ENCODE data around the gene ARHGEF2. TPM values are rescaled to one million over a fixed set of nuclear protein-coding genes. Genes with fewer than 3 reads are reported as not detected.

The ARHGEF2 gene
- total and polyA plus RNA-seq, 7 donors = 7.4 to 54.0 (median 39.1) TPM

DNA sequence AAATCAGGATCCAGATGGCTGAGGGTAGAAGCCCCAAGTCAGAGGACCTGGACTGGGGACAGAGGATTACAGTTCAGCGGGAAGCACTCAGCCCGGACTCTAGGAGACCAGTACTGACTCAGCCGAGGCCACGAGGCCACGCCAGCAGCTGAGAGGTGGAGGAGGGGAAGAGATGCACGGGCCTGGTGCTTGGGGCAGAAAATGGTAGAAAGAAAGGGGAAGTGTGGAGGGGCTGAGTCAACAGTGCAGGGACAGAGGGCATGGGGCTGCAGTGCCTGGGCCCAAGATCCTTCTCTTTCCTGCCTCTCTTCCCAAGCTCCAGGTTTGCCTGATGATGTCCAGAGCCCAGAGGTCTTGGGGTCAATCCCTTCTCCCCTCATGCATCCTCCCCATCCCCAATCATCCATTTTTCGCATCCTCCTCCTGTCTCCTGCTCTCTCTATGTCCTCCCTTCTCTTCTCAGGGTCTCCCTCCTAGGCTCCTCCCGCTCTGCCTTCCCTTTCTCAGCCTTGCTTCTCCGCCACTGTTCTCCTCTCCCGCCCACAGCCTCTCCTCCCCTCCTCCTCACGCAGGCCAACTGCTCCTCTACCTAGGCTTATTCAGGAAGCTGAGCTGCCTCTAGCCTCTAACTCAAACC lies 7.7 kb downstream of the ARHGEF2 start:
- H3K36me3 ChIP-seq (ENCODE audit: insufficient read depth in 1 of 2, low read depth in 1 of 2) = peaks cover 0 to 23% of the 10 kb centered on the region in 2 donors

GRCh38 chr1:155969377-155969791 lies 9.0 kb downstream of the ARHGEF2 start:
- TF ChIP-seq CTCF (IDR thresholded peaks at IDR 0.05) = no peak
- Histone ChIP-seq H3K27me3 (ENCODE audit: insufficient read depth in 3 of 3, low read length in 2 of 3) (no peaks in the 10 kb centered on the region), H3K36me3 (ENCODE audit: insufficient read depth in 1 of 2, low read depth in 1 of 2) (peaks cover 1 to 36% of the 10 kb centered on the region in 2 donors), H3K9me3 (no peaks in the 10 kb centered on the region), H3K4me1 (peaks cover 83% of the 10 kb centered on the region), H3K4me3 (peak overlapping the region; percentile 35), H3K27ac (peak overlapping the region; percentile 89)
- intact Hi-C loops (cut with DNase I) = no loop called here
- DNase-seq (peak; percentile 55 to 80), ATAC-seq (peak; percentile 73 to 84 (median 78))
- 16 to 30% (median 29%) methylated on average over 8 to 9 of the region's 9 CpGs for WGBS, 3 donors

More for the DNA sequence above, 7.7 kb downstream of the ARHGEF2 start:
- no peaks in the 10 kb centered on the region for H3K27me3 ChIP-seq (ENCODE audit: insufficient read depth in 3 of 3, low read length in 2 of 3)
- intact Hi-C loops (cut with DNase I) = no loop called here
- peak overlapping the region; percentile 89 for H3K27ac ChIP-seq
- 43 to 51% (median 46%) methylated on average over 11 of the region's 11 CpGs for WGBS, 3 donors
- DNase-seq = peak; percentile 75 to 83
- H3K4me1 ChIP-seq = peaks cover 94% of the 10 kb centered on the region
- TF ChIP-seq CTCF (IDR thresholded peaks at IDR 0.05) = no peak
- peak; percentile 25 to 56 (median 42) for ATAC-seq
- H3K9me3 ChIP-seq = no peaks in the 10 kb centered on the region
- H3K4me3 ChIP-seq = no peak overlapping the region

DNA sequence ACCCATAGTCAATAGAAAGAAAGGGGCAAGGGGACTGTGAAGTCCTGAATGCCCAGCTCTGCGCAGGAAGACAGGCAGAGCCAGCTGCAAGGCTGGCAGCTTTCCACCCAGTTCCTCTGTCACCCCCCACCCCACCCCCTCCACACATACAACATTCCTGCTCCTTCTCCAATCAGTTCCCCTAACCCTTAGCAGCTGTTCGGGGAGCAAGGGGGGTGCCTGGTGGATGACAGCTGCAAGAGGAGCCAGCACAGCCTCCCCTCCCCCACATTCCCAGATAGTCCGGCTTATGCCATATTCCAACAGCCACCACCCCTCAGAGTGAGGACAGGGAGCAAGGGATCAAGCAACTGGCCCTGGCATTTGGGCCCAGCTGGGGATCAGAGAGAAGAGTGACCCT lies 9.7 kb downstream of the ARHGEF2 start:
- Histone ChIP-seq H3K4me1 (peaks cover 75% of the 10 kb centered on the region), H3K27ac (peak overlapping the region; percentile 89), H3K9me3 (no peaks in the 10 kb centered on the region), H3K36me3 (ENCODE audit: insufficient read depth in 1 of 2, low read depth in 1 of 2) (peaks cover 4 to 41% of the 10 kb centered on the region in 2 donors), H3K27me3 (ENCODE audit: insufficient read depth in 3 of 3, low read length in 2 of 3) (no peaks in the 10 kb centered on the region), H3K4me3 (peak overlapping the region; percentile 55)
- TF ChIP-seq CTCF (IDR thresholded peaks at IDR 0.05) = no peak
- 4 to 12% (median 5%) methylated on average over 3 of the region's 3 CpGs for WGBS, 3 donors
- intact Hi-C loops (cut with DNase I) = no loop called here
- ATAC-seq (peak; percentile 76 to 86 (median 81)), DNase-seq (peak; percentile 78 to 86)

- peak in 1 of 4 donors; percentile 1 for ATAC-seq
- intact Hi-C loops (cut with DNase I) = no loop called here
- no peak for DNase-seq
- Histone ChIP-seq H3K36me3 (ENCODE audit: insufficient read depth in 1 of 2, low read depth in 1 of 2) (peaks cover 4 to 48% of the 10 kb centered on the region in 2 donors), H3K4me1 (peaks cover 69% of the 10 kb centered on the region), H3K4me3 (peak overlapping the region; percentile 55), H3K27me3 (ENCODE audit: insufficient read depth in 3 of 3, low read length in 2 of 3) (no peaks in the 10 kb centered on the region), H3K27ac (peak overlapping the region; percentile 89), H3K9me3 (no peaks in the 10 kb centered on the region)
- no peak for TF ChIP-seq CTCF (IDR thresholded peaks at IDR 0.05)
- WGBS, 3 donors = 36 to 39% (median 38%) methylated on average over 7 of the region's 7 CpGs
These were observed 10.3 kb downstream of the ARHGEF2 start for GRCh38 chr1:155968051-155968400.
